Measurements from ENCODE around the gene DST. TPM values are rescaled to one million over a fixed set of nuclear protein-coding genes. Genes with fewer than 3 reads are reported as not detected.
A peak's percentile ranks its signal among the peaks of the same experiment; 100 is the strongest.
"Not testable (repeated sequence)": the region's sequence is repeated elsewhere in the genome, so short reads cannot be mapped to it uniquely, and the experiment has no call there.

The DST gene
- total RNA-seq, 1 experiment from 2014 or later = 75.5 TPM

DNA sequence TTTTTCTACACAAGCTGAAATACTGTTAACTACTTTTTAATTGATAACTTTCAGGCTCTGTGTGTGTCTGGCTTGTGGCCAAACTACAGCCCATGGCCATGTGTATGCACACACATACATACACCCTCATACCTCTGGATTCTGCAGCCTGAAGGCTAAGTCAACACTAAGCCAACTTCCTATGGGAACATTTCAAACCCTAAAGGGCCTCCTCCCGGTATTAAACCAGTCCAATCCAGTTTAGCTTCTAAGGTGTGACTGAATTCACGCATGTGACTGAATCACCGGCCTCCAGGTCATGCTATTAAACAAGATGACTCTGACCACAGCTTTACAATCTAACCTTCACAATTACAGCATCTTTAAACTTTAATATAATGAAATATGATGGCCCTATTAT is 20.7 kb upstream of the DST start:
- DNase-seq (ENCODE audit: low spot score) = no peak

GRCh38 chr6:56661338-56661737 is 18.6 kb upstream of the DST start:
- not testable (repeated sequence) for DNase-seq (ENCODE audit: low spot score)

DNA sequence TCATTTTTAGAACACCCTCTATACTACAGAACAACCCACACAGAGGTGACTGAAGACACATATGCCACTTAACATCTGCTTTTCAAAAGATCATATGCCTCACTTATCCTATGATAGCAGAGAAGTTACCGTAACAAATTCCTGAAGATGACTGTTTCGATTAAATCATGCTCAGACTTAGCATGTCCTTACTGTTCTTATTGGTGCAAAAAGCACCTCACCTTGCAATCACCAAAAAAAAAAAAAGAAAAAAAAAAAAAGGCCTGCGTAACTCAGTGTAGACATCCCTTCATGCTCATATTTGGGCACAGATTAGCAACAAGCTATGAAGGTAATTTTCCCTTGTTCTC is 17.7 kb upstream of the DST start:
- no peak for DNase-seq (ENCODE audit: low spot score)

GRCh38 chr6:56659721-56660380 is 17.2 kb upstream of the DST start:
- DNase-seq (ENCODE audit: low spot score) = no peak

- no peak for DNase-seq (ENCODE audit: low spot score)
These were observed 15.6 kb upstream of the DST start for GRCh38 chr6:56658326-56658725.

DNA sequence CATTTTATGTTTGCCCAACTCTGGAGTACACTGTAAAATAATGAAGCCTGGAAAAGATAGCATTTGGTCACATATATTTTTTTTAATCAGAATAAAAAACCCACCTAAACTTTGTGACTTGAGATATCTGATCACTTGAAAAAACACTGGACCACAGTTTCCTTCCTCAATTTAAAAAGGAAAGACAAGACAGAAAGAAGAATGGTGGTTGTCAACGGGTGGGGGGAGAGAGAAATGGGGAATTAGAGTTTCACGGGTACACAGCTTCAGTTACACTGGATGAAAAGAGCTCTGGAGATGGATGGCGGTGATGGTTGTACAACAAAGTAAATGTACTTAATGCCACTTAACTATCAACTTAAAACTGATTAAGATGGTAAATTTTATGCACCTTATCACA is 14.7 kb upstream of the DST start:
- DNase-seq (ENCODE audit: low spot score) = no peak

DNA sequence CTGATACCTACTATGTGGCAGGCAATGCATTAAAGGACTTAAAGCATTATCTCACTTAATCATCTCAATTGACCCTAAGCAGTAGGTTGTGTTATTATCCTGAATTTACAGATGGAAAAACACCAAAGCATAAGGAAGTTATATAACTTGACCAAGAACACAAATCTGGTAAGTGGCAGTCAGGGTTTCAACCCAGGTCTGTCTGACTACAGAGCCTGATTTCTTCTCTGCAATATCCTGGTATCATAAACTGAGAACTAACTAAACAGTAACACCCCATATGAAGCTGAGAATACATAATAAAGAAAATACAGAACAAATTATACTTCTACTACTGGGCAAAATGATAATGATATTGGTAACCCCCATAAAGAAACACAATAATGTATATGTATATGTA is 13.8 kb upstream of the DST start:
- no peak for DNase-seq (ENCODE audit: low spot score)

GRCh38 chr6:56655996-56656395 is 13.3 kb upstream of the DST start:
- DNase-seq (ENCODE audit: low spot score) = no peak

DNA sequence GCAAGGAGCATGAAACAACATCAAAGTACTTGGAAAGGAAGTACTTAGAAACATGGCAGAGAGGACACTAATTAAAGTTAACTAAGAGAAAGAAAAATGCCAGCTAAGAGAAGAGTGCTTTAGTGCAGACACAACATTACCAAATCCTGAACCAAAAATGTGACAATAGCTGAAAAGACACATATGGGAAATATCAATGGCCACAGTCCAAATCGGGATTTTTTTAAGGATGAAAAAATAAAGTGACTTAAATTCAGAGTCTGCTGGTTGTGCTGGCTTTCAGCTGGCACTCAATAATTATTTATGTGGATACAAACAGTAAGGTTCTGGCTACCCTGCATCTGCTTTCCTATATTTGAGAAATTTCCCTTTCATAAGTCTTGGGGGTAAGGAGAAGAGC is 12.6 kb upstream of the DST start:
- no peak for DNase-seq (ENCODE audit: low spot score)

DNA sequence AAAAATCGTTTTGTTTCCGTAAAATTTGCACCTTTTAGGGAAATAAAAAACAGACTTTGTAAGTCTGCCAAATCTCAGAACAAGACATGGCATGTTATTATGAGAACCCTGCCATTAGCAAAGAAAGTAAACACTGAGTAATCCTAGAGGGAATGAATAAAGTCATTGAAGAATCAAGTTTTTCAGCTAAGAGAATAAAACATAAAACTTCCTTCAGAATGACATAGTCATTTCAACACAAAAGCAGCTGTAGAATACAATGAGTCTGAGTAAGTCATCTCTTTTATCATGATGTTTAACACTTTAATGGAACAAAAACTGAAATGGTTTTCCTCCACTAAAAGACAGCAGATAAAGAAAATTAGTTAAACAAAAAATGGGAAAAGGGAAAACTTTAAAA is 10.3 kb upstream of the DST start:
- DNase-seq (ENCODE audit: low spot score) = peak; percentile 66

GRCh38 chr6:56652231-56652630 is 9.5 kb upstream of the DST start:
- DNase-seq (ENCODE audit: low spot score) = peak; percentile 29

DNA sequence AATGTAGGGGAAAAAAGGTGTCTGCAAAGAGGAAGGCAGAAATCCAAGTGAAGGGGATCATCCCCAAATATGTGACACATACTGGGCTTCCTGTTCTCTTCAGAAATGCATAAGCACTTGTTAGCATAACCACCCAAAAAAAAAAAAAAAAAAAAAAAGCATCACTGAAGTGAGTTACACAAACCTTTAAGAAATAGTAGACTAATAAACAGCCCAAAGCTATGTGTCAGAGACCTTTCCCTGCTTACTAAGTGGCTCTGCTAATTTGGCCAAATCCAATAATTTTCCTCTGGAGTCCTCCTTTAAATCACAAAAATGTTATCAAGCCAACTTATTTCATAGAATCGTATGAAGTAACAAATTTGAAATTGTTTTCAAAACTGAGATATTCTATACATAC is 7.5 kb upstream of the DST start:
- DNase-seq (ENCODE audit: low spot score) = no peak

DNA sequence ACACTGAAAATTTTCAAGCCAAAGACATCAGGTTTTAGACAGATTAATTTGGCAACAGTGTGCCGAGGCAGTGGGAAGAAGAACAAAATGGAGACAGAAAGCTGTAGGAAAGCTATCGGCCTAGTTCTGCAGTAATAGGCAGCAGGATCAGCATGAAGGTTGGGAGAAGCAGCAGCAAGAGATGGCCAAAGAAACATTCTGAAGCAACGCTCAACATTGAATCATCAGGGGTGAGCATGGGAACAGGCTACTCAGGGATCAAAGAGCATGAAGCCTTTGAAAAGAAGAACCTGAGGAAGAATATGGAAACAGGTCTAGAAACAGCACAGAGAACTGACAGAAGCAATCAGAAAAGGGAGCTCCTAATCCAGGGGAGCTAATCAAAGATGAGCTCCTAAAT is 7.1 kb upstream of the DST start:
- no peak for DNase-seq (ENCODE audit: low spot score)

- no peak for DNase-seq (ENCODE audit: low spot score)
These were observed 6.5 kb upstream of the DST start for GRCh38 chr6:56649053-56649769.

GRCh38 chr6:56647172-56647762 is 4.6 kb upstream of the DST start:
- no peak for DNase-seq (ENCODE audit: low spot score)

GRCh38 chr6:56644366-56644765 is 1.7 kb upstream of the DST start:
- DNase-seq (ENCODE audit: low spot score) = no peak

DNA sequence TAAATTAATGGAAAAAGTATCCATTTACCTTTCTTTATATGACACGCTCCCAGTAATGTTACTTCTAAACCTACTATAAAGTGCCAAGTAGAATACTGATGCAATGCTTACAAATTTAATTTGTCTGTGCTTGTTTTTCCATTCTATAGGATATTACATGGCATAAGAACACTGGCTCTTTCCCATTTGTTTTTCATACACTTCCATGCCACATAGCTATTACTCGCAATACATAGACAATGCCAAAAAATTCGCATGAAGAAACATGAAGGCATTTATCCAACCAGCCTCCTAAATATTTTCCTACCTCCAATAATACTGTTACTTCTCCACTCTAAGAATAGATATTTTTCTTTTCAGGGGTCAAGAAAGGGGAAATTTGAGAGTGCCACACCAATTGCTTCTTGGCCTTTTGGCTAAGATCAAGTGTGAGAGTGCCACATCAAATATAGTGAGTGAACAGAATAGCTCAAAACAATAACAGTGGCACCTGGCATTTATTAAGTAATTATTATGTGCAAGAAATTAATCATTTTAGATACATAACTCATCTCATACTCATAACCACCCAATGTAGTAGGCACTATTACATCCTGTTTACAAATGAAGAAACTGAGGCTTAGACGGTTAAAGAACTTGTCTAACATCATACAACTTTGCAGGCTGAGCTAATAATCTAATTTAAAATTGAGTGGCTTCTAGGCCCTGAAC is 845 bp upstream of the DST start:
- DNase-seq (ENCODE audit: low spot score) = no peak

- DNase-seq (ENCODE audit: low spot score) = no peak
These were observed 2.3 kb downstream of the DST start for GRCh38 chr6:56640374-56640773.

GRCh38 chr6:56638760-56639159 is 3.9 kb downstream of the DST start:
- no peak for DNase-seq (ENCODE audit: low spot score)

GRCh38 chr6:56637640-56638039 is 5.0 kb downstream of the DST start:
- peak; percentile 71 for DNase-seq (ENCODE audit: low spot score)

- no peak for DNase-seq (ENCODE audit: low spot score)
These were observed 14.6 kb downstream of the DST start for GRCh38 chr6:56628105-56628504.

DNA sequence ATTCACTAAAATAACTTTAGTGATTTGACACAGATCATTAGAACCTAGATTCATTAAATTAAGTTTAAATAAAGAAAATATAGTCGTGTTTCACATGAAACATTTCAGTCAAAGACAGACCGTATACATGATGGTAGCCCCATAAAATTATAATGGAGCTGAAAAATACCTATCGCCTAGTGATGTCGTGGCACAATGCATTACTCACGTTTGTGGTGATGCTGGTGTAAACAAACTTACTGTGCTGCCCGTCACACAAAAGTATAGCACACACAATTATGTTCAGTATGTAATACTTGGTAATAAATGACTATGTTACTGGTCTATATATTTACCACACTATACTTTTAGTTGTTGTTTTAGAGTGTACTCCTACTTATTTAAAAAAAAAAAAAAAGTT is 17.3 kb downstream of the DST start:
- DNase-seq (ENCODE audit: low spot score) = peak; percentile 44

GRCh38 chr6:56624728-56625069 is 18.0 kb downstream of the DST start:
- no peak for DNase-seq (ENCODE audit: low spot score)

All from H4 (cell line).